ENCODE results near the gene FFAR1.

GRCh38 chr19:35355791-35356460 lies 8.2 kb downstream of the FFAR1 start:
- no peak for TF ChIP-seq EZH2 (IDR thresholded peaks at IDR 0.05; ENCODE audit: insufficient read depth, poor library complexity, severe bottlenecking)
- TF ChIP-seq EZH2phosphoT487 (IDR thresholded peaks at IDR 0.05; ENCODE audit: insufficient read depth, low read depth) = no peak

Measured in GM23248 (cell line).